Epithelial cell of proximal tubule (primary cell): ENCODE measurements around the gene CHST3. TPM values are rescaled to one million over a fixed set of nuclear protein-coding genes. Genes with fewer than 3 reads are reported as not detected.

Experiments used
- DNase-seq: peaks from one replicate; pipeline ENCODE4 v3.0.0-alpha.2; 2011; ENCODE audit warnings: low read depth
- H3K4me3 ChIP-seq: 2 replicates; pipeline ENCODE4 v1.5.1; 2011; ENCODE audit warnings: low read depth, mild to moderate bottlenecking, low read length
- total RNA-seq: library from RNA; depleted of rRNA; stranded (reverse); fragments of >200 nt; gene quantifications from 2 replicates; pipeline ENCODE4 v1.2.3, GENCODE V29; 2015
- TF ChIP-seq, protein P1 (sequence below): conservative IDR thresholded peaks from 2 replicates; pipeline ENCODE4 v1.5.1; 2012; ENCODE audit warnings: low read depth, mild to moderate bottlenecking, low read length

The CHST3 gene
- total RNA-seq, 1 donor from 2014 or later: 20.5 TPM

DNA sequence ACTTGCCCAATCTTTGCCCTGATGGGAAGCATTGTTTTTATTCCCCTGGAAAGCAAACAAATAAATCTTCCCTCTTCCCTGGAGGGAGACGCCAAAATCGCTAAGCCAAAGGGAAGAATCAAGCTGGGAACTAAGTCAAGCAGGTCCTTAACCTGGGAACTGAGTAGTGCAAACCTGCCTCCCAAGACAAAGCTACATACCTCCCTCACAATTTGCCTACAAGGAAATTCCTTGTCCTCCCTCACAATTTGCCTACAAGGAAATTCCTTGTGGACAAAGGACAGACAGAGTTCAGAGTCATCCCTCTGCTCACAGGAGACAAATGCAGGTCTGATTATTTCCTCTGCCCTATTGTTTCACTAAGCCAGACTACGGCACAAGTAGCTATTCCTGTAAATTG is 73.6 kb downstream of the CHST3 start:
- TF ChIP-seq, protein P1, sequence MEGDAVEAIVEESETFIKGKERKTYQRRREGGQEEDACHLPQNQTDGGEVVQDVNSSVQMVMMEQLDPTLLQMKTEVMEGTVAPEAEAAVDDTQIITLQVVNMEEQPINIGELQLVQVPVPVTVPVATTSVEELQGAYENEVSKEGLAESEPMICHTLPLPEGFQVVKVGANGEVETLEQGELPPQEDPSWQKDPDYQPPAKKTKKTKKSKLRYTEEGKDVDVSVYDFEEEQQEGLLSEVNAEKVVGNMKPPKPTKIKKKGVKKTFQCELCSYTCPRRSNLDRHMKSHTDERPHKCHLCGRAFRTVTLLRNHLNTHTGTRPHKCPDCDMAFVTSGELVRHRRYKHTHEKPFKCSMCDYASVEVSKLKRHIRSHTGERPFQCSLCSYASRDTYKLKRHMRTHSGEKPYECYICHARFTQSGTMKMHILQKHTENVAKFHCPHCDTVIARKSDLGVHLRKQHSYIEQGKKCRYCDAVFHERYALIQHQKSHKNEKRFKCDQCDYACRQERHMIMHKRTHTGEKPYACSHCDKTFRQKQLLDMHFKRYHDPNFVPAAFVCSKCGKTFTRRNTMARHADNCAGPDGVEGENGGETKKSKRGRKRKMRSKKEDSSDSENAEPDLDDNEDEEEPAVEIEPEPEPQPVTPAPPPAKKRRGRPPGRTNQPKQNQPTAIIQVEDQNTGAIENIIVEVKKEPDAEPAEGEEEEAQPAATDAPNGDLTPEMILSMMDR: no peak
- no peak overlapping the region for H3K4me3 ChIP-seq
- no peak for DNase-seq

DNA sequence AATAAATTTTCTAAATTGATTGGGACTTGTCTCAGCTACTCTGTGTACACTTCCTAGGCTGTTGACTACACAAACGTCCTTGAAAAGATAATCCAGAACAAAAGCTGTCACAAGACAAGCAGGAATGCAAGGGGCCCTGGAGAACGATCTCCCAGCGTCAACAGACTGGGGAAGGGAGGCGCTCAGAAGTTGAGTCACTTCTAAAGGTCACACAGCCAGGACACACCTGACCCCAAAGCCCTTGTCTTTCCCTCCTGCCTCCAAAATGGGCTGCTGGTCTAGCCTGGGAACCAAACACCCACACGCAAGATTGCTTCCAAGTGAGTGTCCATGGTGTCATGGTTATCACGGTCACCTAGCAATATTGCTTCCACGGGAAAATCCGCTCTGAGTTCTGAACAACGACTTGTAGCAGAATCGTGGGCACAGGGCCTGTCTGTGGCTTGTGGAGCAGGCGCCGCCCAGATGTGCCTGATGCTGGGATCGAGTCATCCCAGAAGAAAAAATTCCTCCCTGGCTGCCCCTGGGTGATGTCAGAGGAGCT is 74.3 kb downstream of the CHST3 start:
- TF ChIP-seq, protein P1: no peak
- no peak overlapping the region for H3K4me3 ChIP-seq
- DNase-seq: no peak

DNA sequence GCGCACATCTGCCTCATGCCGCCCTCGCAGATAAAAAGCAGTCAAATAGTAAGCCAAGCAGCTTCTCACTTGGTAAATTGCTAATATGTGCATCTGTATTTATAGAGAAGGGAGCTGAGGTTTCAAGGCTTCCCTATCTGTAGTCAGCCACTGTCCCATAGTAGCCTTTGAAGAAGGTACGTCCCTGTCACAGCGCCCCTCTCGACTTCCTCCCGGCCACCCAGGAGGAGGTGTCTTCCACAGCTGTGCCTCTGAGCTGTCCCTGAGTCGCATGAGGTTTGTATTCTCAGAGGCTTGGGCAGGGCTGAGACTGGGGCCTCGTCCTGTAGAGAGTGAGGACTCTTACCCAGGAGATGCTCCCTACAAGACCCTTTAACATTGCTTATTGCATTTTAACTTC is 75.2 kb downstream of the CHST3 start:
- TF ChIP-seq, protein P1: no peak
- no peak for DNase-seq
- H3K4me3 ChIP-seq: no peak overlapping the region

DNA sequence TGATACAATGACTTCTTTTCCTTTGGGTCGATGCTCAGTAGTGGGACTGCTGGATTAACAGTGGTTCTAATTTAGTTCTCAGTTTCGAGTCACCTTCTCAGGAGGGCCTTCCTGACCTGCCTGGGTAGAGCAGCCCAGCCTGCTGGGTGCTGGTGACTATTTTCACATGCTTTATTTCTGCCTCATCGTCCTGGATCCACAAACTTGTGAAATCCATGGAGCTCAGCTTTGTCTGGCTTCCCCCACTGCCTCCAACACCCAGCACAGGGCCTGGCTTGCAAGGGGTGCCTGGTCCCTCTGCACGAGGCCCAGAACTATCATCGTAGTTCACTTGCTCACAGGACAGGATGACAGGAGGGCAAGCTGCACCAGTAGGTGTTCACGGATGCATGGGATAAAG is 77.3 kb downstream of the CHST3 start:
- H3K4me3 ChIP-seq: no peak overlapping the region
- no peak for DNase-seq
- TF ChIP-seq, protein P1: no peak

DNA sequence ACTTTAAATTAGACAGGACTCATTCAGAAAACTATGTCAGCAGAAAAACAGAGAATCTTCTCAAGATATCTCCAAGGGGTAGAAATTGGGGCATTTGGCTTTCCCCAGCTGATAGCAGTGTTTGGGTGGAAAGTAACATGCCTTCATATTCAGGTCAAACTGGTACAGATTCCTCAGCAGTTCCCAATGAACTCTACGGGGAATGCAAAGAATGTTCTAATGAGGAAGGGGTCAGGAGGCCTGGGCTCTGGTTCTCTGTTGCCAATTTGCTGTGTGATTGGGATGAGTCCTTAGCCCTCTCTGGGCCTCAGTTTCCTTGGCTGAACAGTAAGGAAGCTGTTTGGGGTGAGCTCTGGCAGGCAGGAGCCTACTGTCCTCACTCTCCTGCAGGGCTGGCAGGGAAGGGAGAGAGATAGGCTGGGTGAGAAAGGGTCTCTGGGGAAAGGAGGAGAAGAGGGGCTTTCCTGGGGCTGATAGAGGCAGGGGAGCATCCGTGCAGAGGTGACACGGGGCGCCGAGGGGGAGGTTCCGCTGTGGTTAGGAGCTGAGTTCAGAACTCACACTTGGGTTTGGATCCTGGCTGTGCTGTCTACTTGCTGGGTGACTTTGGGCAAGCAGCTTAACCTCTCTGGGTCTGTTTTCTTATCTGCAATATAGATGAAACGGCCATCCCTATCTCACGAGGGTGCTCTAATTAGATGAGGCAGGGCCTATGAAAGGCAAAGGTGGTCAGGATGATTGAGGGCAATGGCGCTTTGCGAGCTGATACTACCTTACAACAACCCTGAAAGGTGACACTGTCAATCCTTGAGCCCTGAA is 79.0 kb downstream of the CHST3 start:
- TF ChIP-seq, protein P1: no peak
- DNase-seq: no peak
- no peak overlapping the region for H3K4me3 ChIP-seq

DNA sequence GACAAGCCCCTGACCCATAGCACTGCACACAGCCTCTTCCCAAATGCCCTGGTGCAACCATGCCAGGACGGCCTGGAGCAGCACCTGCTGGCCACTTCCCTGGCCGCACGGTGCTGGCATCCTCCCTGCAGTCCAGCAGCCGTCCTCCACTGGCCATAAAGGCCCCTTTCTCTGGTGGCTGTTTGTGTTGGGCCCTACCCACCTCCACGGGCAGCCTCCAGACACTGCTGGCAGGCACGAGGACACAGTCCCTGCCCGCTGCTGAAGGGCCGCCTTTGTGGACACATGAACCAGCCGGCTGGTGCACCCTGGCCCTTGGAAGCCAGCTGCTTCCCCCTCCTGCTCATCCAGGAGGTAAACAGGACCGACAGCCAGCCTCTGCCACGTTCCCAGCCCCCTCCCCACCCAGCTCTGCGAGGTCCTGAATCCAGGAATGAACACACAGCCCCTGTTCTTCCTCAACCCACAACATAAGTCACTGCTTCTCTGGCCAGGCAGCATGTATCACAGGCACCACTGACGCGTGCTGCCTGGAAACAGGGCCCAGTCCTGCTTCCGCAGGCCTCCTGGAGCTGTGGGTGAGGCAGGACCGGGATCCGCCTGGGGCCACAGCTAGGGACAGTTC is 80.3 kb downstream of the CHST3 start:
- DNase-seq: no peak
- TF ChIP-seq, protein P1: peak; percentile 69
- H3K4me3 ChIP-seq: no peak overlapping the region
